ENCODE measurements around the gene PLCH2.

GRCh38 chr1:2428490-2428889 is 47.6 kb upstream of the PLCH2 start:
- no peak for TF ChIP-seq CTCF (IDR thresholded peaks at IDR 0.05)
- TF ChIP-seq POLR2A (IDR thresholded peaks at IDR 0.05), result no peak

Measured in body of pancreas (tissue), 4 donors.